Upper lobe of left lung (tissue), 6 donors: ENCODE measurements around the gene VCPKMT. TPM values are rescaled to one million over a fixed set of nuclear protein-coding genes. Genes with fewer than 3 reads are reported as not detected.

ENCODE experiments used
- ATAC-seq, 2 donors: fragments of 200-7000 bp; cut with Tn5 transposase; one replicate each; pipeline ENCODE4 v1.9.1; 2022; ENCODE audit warnings: mild to moderate bottlenecking in 2 of 2, moderate library complexity in 2 of 2; ENCODE audit not compliant: low FRiP score in 2 of 2
- DNase-seq, 2 donors: peaks; one replicate each; pipeline ENCODE4 v3.0.0-alpha.2; 2019 to 2020
- H3K27ac ChIP-seq, 4 donors: fragments of 200-600 bp; sonication (generic); one replicate each; pipeline ENCODE4 v1.5.1; 2016 to 2019
- H3K27me3 ChIP-seq, 4 donors: fragments of 200-600 bp; sonication (generic); one replicate each; pipeline ENCODE4 v1.5.1; 2017 to 2019
- H3K36me3 ChIP-seq, 4 donors: fragments of 200-600 bp; sonication (generic); one replicate each; pipeline ENCODE4 v1.5.1; 2016 to 2019
- H3K4me1 ChIP-seq, 4 donors: fragments of 200-600 bp; sonication (generic); one replicate each; pipeline ENCODE4 v1.5.1; 2018 to 2019
- H3K4me3 ChIP-seq, 4 donors: fragments of 200-600 bp; sonication (generic); one replicate each; pipeline ENCODE4 v1.5.1; 2017 to 2019; ENCODE audit warnings: mild to moderate bottlenecking in 2 of 4, moderate library complexity in 1 of 4
- H3K9me3 ChIP-seq, 4 donors: fragments of 200-600 bp; sonication (generic); one replicate each; pipeline ENCODE4 v1.5.1; 2018 to 2019
- CTCF ChIP-seq, 6 experiments: fragments of 450-650 bp in 4 of 6; fragments of 200-600 bp in 2 of 6; sonication (generic) in 2 of 6; IDR thresholded peaks; one replicate each; pipeline ENCODE4 v1.5.1; 2016 to 2019; ENCODE audit warnings: antibody characterized with exemption in 6 of 6
- EP300 ChIP-seq, 4 donors: sonication (generic); formaldehyde crosslinking; IDR thresholded peaks; one replicate each; pipeline ENCODE4 v1.5.1; 2017; ENCODE audit warnings: antibody characterized with exemption in 4 of 4, control low read depth in 2 of 4
- POLR2A ChIP-seq, 4 donors: fragments of 450-650 bp; IDR thresholded peaks; one replicate each; pipeline ENCODE4 v1.5.1; 2016 to 2017; ENCODE audit warnings: antibody characterized with exemption in 4 of 4, mild to moderate bottlenecking in 2 of 4
- POLR2AphosphoS5 ChIP-seq, 2 donors: sonication (generic); formaldehyde crosslinking; IDR thresholded peaks; one replicate each; pipeline ENCODE4 v1.5.1; 2017; ENCODE audit warnings: antibody characterized with exemption in 2 of 2
- WGBS, 2 donors: methylation state at CpG; one replicate each; pipeline ENCODE4 v1.1.5; 2017 to 2018; 5-methylcytosine and 5-hydroxymethylcytosine counted together
- total RNA-seq, 6 donors: library from RNA; depleted of rRNA in 4 of 6; stranded (reverse); fragments of >200 nt in 4 of 6; gene quantifications; one replicate each; pipeline versions ENCODE4 v1.1.0 to v1.2.1, GENCODE V29; 2016 to 2021
- donor health status: DM: no; HTN: no; CAD: no; lungs with moderate emphysema.
- donor health status: DM: no; HTN: yes; CAD: no; lungs with severe emphysema.

Gene VCPKMT
- total RNA-seq, 6 donors from 2014 or later = 3.0 to 9.9 (median 5.9) TPM

DNA sequence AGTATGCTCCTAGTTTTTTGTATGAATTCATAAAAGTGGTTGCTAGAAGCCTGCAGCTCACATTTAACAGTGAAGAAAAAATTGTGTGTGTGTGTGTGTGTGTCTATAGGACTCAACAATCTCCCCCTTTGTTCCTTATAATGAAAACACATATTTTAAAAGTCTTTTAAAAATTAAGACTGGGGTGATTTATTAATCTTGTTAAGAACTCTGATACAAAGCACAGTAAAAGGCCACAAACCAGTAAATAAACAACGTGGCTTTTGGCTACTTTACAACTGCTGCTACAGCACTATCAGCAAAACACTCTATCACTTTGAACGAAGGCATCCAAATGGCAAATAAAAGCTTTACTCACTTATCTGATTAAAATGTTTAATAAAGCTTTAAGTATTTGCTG lies 594 bp upstream of the VCPKMT start:
- peaks cover 2 to 50% (median 15%) of the 10 kb centered on the region in 4 donors for H3K36me3 ChIP-seq
- WGBS, 2 donors = 20 to 23% methylated on average over 2 of the region's 2 CpGs
- no peaks in the 10 kb centered on the region for H3K9me3 ChIP-seq
- peak overlapping the region; percentile 88 to 94 (median 90) for H3K27ac ChIP-seq
- TF ChIP-seq CTCF (IDR thresholded peaks at IDR 0.05) (no peak), EP300 (IDR thresholded peaks at IDR 0.05) (no peak), POLR2AphosphoS5 (IDR thresholded peaks at IDR 0.05) (no peak)
- H3K4me1 ChIP-seq = peaks cover 17 to 23% (median 21%) of the 10 kb centered on the region in 4 donors
- H3K4me3 ChIP-seq = peak overlapping the region in 3 of 4 donors; percentile 73 to 82 (median 75)
- no peaks in the 10 kb centered on the region for H3K27me3 ChIP-seq
- ATAC-seq (no peak), DNase-seq (no peak)

- H3K36me3 ChIP-seq = peaks cover 21 to 73% (median 31%) of the 10 kb centered on the region in 4 donors
- H3K9me3 ChIP-seq = no peaks in the 10 kb centered on the region
- no peak for TF ChIP-seq CTCF (IDR thresholded peaks at IDR 0.05)
- TF ChIP-seq POLR2AphosphoS5 (IDR thresholded peaks at IDR 0.05) = no peak
- no peak for TF ChIP-seq POLR2A (IDR thresholded peaks at IDR 0.05)
- no peak for TF ChIP-seq EP300 (IDR thresholded peaks at IDR 0.05)
- H3K4me1 ChIP-seq = peaks cover 17 to 23% (median 21%) of the 10 kb centered on the region in 4 donors
- H3K4me3 ChIP-seq = no peak overlapping the region
- DNase-seq (no peak), ATAC-seq (no peak)
- no peaks in the 10 kb centered on the region for H3K27me3 ChIP-seq
- no peak overlapping the region for H3K27ac ChIP-seq
- WGBS, 2 donors = 72 to 76% methylated on average over 4 of the region's 4 CpGs
These were observed 2.9 kb downstream of the VCPKMT start for GRCh38 chr14:50113381-50114035.

DNA sequence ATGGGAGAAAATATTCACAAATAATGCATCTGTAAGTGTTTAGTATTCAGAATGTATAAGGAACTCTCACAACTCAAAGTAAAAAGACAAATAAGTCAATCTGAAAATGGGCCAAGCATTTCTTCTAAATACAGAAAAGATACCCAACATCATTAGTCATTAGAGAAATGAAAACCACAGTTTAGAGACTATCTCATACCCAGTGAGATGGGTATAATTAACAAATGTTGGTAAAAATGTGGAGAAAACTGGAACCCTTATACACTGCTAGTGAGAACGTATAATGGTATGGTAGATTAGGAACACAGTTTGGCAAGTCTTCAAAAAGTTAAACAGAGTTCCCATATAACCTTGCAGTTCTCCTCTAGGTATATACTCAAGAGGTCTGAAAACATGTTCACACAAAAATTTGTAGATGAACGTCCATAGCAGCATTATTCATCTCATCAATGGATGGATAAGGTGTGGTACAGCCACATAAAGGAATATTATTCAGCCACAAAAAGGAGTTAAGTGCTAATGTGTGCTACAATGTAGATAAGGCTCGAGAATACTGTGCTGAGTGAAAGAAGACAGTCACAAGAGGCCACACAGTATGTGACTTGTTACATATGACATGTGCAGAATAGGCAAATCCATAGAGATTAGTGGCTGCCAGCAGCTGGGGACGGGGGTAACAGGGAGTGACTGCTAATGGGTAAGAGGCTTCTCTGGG lies 5.9 kb downstream of the VCPKMT start:
- DNase-seq = no peak
- WGBS, 2 donors = 85 to 89% methylated on average over 4 of the region's 4 CpGs
- Histone ChIP-seq H3K27me3 (no peaks in the 10 kb centered on the region), H3K36me3 (peaks cover 21 to 67% (median 33%) of the 10 kb centered on the region in 4 donors), H3K4me1 (peaks cover 5 to 19% (median 8%) of the 10 kb centered on the region in 4 donors), H3K4me3 (no peak overlapping the region), H3K27ac (no peak overlapping the region), H3K9me3 (no peaks in the 10 kb centered on the region)
- TF ChIP-seq EP300 (IDR thresholded peaks at IDR 0.05) = no peak
- TF ChIP-seq POLR2A (IDR thresholded peaks at IDR 0.05) = no peak
- no peak for TF ChIP-seq CTCF (IDR thresholded peaks at IDR 0.05)
- TF ChIP-seq POLR2AphosphoS5 (IDR thresholded peaks at IDR 0.05) = no peak
- no peak for ATAC-seq

GRCh38 chr14:50109342-50109741 lies 7.0 kb downstream of the VCPKMT start:
- Histone ChIP-seq H3K27me3 (no peaks in the 10 kb centered on the region), H3K4me1 (peaks cover 0 to 8% (median 3%) of the 10 kb centered on the region in 4 donors), H3K36me3 (peaks cover 20 to 62% (median 32%) of the 10 kb centered on the region in 4 donors), H3K4me3 (no peak overlapping the region), H3K9me3 (no peaks in the 10 kb centered on the region), H3K27ac (no peak overlapping the region)
- ATAC-seq (no peak), DNase-seq (no peak)
- WGBS, 2 donors = 84% methylated on average over 6 of the region's 6 CpGs
- TF ChIP-seq POLR2A (IDR thresholded peaks at IDR 0.05) (no peak), EP300 (IDR thresholded peaks at IDR 0.05) (no peak), POLR2AphosphoS5 (IDR thresholded peaks at IDR 0.05) (no peak), CTCF (IDR thresholded peaks at IDR 0.05) (no peak)
